ENCODE measurements around the gene RPAIN.

- TF ChIP-seq FOXA1 (IDR thresholded peaks at IDR 0.05) (no peak), CTCF (IDR thresholded peaks at IDR 0.05; ENCODE audit: low read depth, low read length, missing input control) (no peak), GABPA (IDR thresholded peaks at IDR 0.05 in 1 of 2, conservative IDR thresholded peaks at IDR 0.05 in 1 of 2) (no peak), NR2F2 (IDR thresholded peaks at IDR 0.05) (no peak)
Observed at GRCh38 chr17:5422505-5422904, 2.5 kb downstream of the RPAIN start.
